ENCODE measurements around the gene FRG1.

Gene FRG1

DNA sequence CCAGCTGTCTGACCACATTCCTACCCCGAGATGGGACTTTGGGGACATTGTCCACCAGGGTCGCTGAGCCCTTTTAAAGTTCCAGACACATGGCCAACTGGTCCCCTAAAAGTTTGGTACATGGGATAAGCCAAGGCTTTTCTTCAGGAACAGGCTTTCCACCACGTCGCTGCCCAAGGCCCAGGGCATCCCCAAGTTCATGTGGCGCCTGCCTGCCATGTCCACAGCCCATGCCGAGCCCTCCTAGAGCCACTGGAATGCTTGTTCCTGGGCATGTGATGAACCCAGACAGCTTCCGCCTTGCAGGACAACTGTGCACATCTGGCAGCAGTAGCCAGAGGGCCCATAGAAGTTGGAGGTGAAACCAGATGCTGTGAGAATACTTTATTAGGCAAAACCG is 41.3 kb downstream of the FRG1 start:
- TF ChIP-seq ZBTB7A (IDR thresholded peaks at IDR 0.05; ENCODE audit: low read depth) = no peak
- TF ChIP-seq EP300 (IDR thresholded peaks at IDR 0.05; ENCODE audit: borderline replicate concordance) = no peak
- TF ChIP-seq CEBPB (IDR thresholded peaks at IDR 0.05) = no peak
- no peak for TF ChIP-seq TCF12 (IDR thresholded peaks at IDR 0.05; ENCODE audit: low read depth)
- TF ChIP-seq TAF1 (IDR thresholded peaks at IDR 0.05; ENCODE audit: low read depth) = no peak

DNA sequence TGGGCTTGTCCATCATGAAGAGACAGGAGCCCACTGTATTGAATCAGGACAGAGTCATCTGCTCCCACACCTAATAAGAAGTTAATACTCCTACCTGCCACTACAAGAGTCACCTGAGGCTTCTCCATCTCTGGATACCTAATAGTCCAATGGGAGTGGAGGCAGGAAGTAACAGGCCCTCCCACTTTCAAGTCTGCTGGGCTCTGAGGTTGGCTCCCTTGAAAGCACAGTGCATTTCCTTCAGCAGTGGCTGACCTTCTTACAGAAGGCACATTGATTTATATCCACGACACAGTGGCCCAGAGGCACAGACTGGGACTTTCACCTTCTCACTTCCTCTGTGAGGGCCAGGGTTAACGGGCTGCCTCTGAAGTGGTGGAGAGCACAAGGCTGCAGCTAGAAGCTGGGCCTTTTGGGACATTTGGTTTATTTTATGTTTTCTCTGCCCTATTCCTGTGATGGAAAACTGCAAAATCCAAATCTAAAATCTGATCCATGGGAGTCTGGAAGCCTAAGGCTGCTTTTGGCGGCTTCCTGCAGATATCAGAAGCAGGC is 48.3 kb downstream of the FRG1 start:
- no peak for TF ChIP-seq YY1 (IDR thresholded peaks at IDR 0.05; ENCODE audit: low read depth)
- TF ChIP-seq CEBPB (IDR thresholded peaks at IDR 0.05) = no peak
- no peak for TF ChIP-seq TAF1 (IDR thresholded peaks at IDR 0.05; ENCODE audit: low read depth)
- no peak for TF ChIP-seq FOXM1 (IDR thresholded peaks at IDR 0.05; ENCODE audit: borderline replicate concordance, low read depth)
- TF ChIP-seq TEAD4 (IDR thresholded peaks at IDR 0.05) = no peak
- no peak for TF ChIP-seq CREB1 (IDR thresholded peaks at IDR 0.05; ENCODE audit: low read depth)
- TF ChIP-seq, protein P1, sequence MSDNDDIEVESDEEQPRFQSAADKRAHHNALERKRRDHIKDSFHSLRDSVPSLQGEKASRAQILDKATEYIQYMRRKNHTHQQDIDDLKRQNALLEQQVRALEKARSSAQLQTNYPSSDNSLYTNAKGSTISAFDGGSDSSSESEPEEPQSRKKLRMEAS (IDR thresholded peaks at IDR 0.05) = no peak
- no peak for TF ChIP-seq RAD21 (IDR thresholded peaks at IDR 0.05; ENCODE audit: low read depth)
- TF ChIP-seq, protein P2, sequence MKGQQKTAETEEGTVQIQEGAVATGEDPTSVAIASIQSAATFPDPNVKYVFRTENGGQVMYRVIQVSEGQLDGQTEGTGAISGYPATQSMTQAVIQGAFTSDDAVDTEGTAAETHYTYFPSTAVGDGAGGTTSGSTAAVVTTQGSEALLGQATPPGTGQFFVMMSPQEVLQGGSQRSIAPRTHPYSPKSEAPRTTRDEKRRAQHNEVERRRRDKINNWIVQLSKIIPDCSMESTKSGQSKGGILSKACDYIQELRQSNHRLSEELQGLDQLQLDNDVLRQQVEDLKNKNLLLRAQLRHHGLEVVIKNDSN (IDR thresholded peaks at IDR 0.05) = no peak
- TF ChIP-seq EP300 (IDR thresholded peaks at IDR 0.05; ENCODE audit: borderline replicate concordance) = no peak
- no peak for TF ChIP-seq NFIC (IDR thresholded peaks at IDR 0.05)
